OCI-LY7 (cell line): Measurements from ENCODE around the gene USP50.

Source experiments
- EZH2phosphoT487 ChIP-seq: fragments of 200-600 bp; sonication (generic); IDR thresholded peaks from 2 replicates; pipeline ENCODE4 v1.6.1; 2018; ENCODE audit warnings: low read depth, borderline replicate concordance, mild to moderate bottlenecking, mixed run types, antibody characterized with exemption, low read length, moderate library complexity, mixed read lengths
- TF ChIP-seq, protein P1 (sequence below): fragments of 200-600 bp; sonication (generic); conservative IDR thresholded peaks from 2 replicates; pipeline ENCODE4 v1.5.1; 2014; ENCODE audit warnings: mild to moderate bottlenecking, antibody characterized with exemption, low read length, moderate library complexity, mixed read lengths

DNA sequence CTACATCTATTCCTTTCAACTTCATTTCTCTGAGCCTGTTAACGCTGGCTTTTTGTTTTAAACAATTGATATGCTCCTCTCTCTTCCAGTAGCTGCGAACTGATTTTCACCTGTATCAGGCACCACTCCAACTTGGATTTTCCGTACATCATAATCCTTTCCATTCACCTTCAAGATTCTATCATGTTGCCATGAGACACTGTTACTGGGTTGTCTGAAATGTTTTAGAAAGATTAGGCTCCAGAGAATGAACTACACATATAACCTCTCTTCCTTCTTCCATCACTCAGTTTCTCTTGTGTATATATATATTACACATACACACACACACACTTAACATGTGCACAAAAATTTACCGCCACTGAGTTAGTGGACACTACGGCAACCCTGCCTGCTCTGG lies at the start of gene USP50:
- TF ChIP-seq, protein P1, sequence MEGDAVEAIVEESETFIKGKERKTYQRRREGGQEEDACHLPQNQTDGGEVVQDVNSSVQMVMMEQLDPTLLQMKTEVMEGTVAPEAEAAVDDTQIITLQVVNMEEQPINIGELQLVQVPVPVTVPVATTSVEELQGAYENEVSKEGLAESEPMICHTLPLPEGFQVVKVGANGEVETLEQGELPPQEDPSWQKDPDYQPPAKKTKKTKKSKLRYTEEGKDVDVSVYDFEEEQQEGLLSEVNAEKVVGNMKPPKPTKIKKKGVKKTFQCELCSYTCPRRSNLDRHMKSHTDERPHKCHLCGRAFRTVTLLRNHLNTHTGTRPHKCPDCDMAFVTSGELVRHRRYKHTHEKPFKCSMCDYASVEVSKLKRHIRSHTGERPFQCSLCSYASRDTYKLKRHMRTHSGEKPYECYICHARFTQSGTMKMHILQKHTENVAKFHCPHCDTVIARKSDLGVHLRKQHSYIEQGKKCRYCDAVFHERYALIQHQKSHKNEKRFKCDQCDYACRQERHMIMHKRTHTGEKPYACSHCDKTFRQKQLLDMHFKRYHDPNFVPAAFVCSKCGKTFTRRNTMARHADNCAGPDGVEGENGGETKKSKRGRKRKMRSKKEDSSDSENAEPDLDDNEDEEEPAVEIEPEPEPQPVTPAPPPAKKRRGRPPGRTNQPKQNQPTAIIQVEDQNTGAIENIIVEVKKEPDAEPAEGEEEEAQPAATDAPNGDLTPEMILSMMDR: no peak
- no peak for TF ChIP-seq EZH2phosphoT487
